Smooth muscle cell (in vitro differentiated cells): ENCODE measurements around the gene XRCC1. TPM values are rescaled to one million over a fixed set of nuclear protein-coding genes. Genes with fewer than 3 reads are reported as not detected.
A peak's percentile ranks its signal among the peaks of the same experiment; 100 is the strongest.

Experiments used
- DNase-seq: peaks from one replicate; lab custom pipeline; 2025; ENCODE audit not compliant: unreplicated experiment; lab: John Stamatoyannopoulos, UW
- H2AFZ ChIP-seq: fragments of 200-600 bp; sonication (generic); 2 replicates; pipeline ENCODE4 v1.6.0; 2016; ENCODE audit warnings: antibody characterized with exemption, low read depth, mild to moderate bottlenecking
- H3F3A ChIP-seq: fragments of 200-600 bp; sonication (generic); 2 replicates; pipeline ENCODE4 v1.6.0; 2017; ENCODE audit warnings: antibody characterized with exemption, low read depth
- H3K27ac ChIP-seq: fragments of 200-600 bp; sonication (generic); 2 replicates; pipeline ENCODE4 v1.5.1; 2016; ENCODE audit warnings: low read depth, mild to moderate bottlenecking
- H3K27me3 ChIP-seq: fragments of 200-600 bp; sonication (generic); 2 replicates; pipeline ENCODE4 v1.6.1; 2016; ENCODE audit warnings: low read depth, mild to moderate bottlenecking
- H3K36me3 ChIP-seq: fragments of 200-600 bp; sonication (generic); 2 replicates; pipeline ENCODE4 v1.5.1; 2016; ENCODE audit warnings: low read depth
- H3K4me1 ChIP-seq: fragments of 200-600 bp; sonication (generic); 2 replicates; pipeline ENCODE4 v1.5.1; 2016; ENCODE audit warnings: low read depth
- H3K4me2 ChIP-seq: fragments of 200-600 bp; sonication (generic); 2 replicates; pipeline ENCODE4 v1.6.0; 2016; ENCODE audit warnings: mild to moderate bottlenecking
- H3K4me3 ChIP-seq: fragments of 200-600 bp; sonication (generic); 2 replicates; pipeline ENCODE4 v1.5.1; 2016; ENCODE audit warnings: mild to moderate bottlenecking
- H3K79me2 ChIP-seq: fragments of 200-600 bp; sonication (generic); 2 replicates; pipeline ENCODE4 v1.6.0; 2016; ENCODE audit warnings: low read depth, mild to moderate bottlenecking
- H3K9ac ChIP-seq: fragments of 200-600 bp; sonication (generic); 2 replicates; pipeline ENCODE4 v1.6.0; 2016; ENCODE audit warnings: low read depth
- H3K9me3 ChIP-seq: fragments of 200-600 bp; sonication (generic); replicated peaks from 2 replicates; pipeline ENCODE4 v1.5.1; 2016; ENCODE audit warnings: low read depth
- H4K20me1 ChIP-seq: fragments of 200-600 bp; sonication (generic); 2 replicates; pipeline ENCODE4 v1.6.0; 2016; ENCODE audit warnings: low read depth
- CTCF ChIP-seq: fragments of 200-600 bp; sonication (generic); IDR thresholded peaks from 2 replicates; pipeline ENCODE4 v1.5.1; 2017; ENCODE audit warnings: borderline replicate concordance, mild to moderate bottlenecking, antibody characterized with exemption; ENCODE audit not compliant: insufficient read depth, poor library complexity, severe bottlenecking
- WGBS: methylation state at CpG from one replicate; pipeline ENCODE4 v1.1.7; 2016; ENCODE audit warnings: low lambda C conversion rate; 5-methylcytosine and 5-hydroxymethylcytosine counted together
- polyA plus RNA-seq: library from polyadenylated mRNA; unstranded; fragments of >200 nt; fragmentation: Nextera tagmentation; extraction: Ambion mirVana; gene quantifications from 2 replicates; pipeline ENCODE4 v1.2.1, GENCODE V29; 2016
- total RNA-seq: library from RNA; depleted of rRNA; stranded (reverse); fragments of >200 nt; gene quantifications from 2 replicates; pipeline ENCODE4 v1.2.3, GENCODE V29; 2014

XRCC1 gene
- total and polyA plus RNA-seq, 2 experiments from 2014 or later, result 24.9 to 35.1 TPM

- Histone ChIP-seq H2AFZ (peak within 1 kb of the TSS; percentile 92), H3K79me2 (no peaks in the 10 kb centered on the region), H3K9ac (peak within 1 kb of the TSS; percentile 73), H3K27me3 (no peaks in the 10 kb centered on the region), H3K4me3 (peak within 1 kb of the TSS; percentile 83), H4K20me1 (no peaks in the 10 kb centered on the region), H3K27ac (peak within 1 kb of the TSS; percentile 79), H3K4me1 (peaks cover 4% of the 10 kb centered on the region), H3K9me3 (no peaks in the 10 kb centered on the region), H3F3A (no peaks in the 10 kb centered on the region), H3K4me2 (peak within 1 kb of the TSS; percentile 92), H3K36me3 (no peaks in the 10 kb centered on the region)
- 6% methylated on average over 38 of the region's 42 CpGs for WGBS
- TF ChIP-seq CTCF, result no peak
- DNase-seq, result peak; percentile 65
Measured at GRCh38 chr19:43504426-43505185, 70.7 kb downstream of the XRCC1 start, which contains the start of gene PHLDB3. PHLDB3 (minus strand) TSS chr19:43504746; CDS start chr19:43504118, 628 bp downstream.

GRCh38 chr19:43503501-43504425 is 71.6 kb downstream of the XRCC1 start:
- DNase-seq, result peak; percentile 90
- Histone ChIP-seq H3K36me3 (no peaks in the 10 kb centered on the region), H3K9ac (peak overlapping the region; percentile 73), H3F3A (no peaks in the 10 kb centered on the region), H3K9me3 (no peaks in the 10 kb centered on the region), H3K79me2 (no peaks in the 10 kb centered on the region), H3K27ac (peak overlapping the region; percentile 79), H2AFZ (peak overlapping the region; percentile 92), H3K4me3 (peak overlapping the region; percentile 83), H3K27me3 (no peaks in the 10 kb centered on the region), H4K20me1 (no peaks in the 10 kb centered on the region), H3K4me1 (peaks cover 4% of the 10 kb centered on the region), H3K4me2 (peak overlapping the region; percentile 92)
- no peak for TF ChIP-seq CTCF
- 1% methylated on average over 46 of the region's 64 CpGs for WGBS

- H3K9ac ChIP-seq, result no peak overlapping the region
- H3K27ac ChIP-seq, result no peak overlapping the region
Measured at GRCh38 chr19:43502419-43502976, 72.8 kb downstream of the XRCC1 start.

More at GRCh38 chr19:43502419-43502976, 72.8 kb downstream of the XRCC1 start:
- DNase-seq, result no peak
- H4K20me1 ChIP-seq, result no peaks in the 10 kb centered on the region
- peak overlapping the region; percentile 92 for H3K4me2 ChIP-seq
- no peak for TF ChIP-seq CTCF
- peaks cover 4% of the 10 kb centered on the region for H3K4me1 ChIP-seq
- no peak overlapping the region for H2AFZ ChIP-seq
- H3K79me2 ChIP-seq, result no peaks in the 10 kb centered on the region
- 91% methylated on average over 23 of the region's 23 CpGs for WGBS
- H3K36me3 ChIP-seq, result no peaks in the 10 kb centered on the region
- H3F3A ChIP-seq, result no peaks in the 10 kb centered on the region
- peak overlapping the region; percentile 83 for H3K4me3 ChIP-seq
- H3K9me3 ChIP-seq, result no peaks in the 10 kb centered on the region
- no peaks in the 10 kb centered on the region for H3K27me3 ChIP-seq
